GOT3 (cell line): ENCODE results near the gene TBPL2.
"Not testable (repeated sequence)": the region's sequence is repeated elsewhere in the genome, so short reads cannot be mapped to it uniquely, and the experiment has no call there.

Experiments
- DNase-seq: peaks from one replicate; lab custom pipeline; 2025; ENCODE audit warnings: mixed read lengths; lab: John Stamatoyannopoulos, UW

Gene TBPL2

GRCh38 chr14:55440385-55440784 is at the start of gene TBPL2:
TSS of gene TBPL2 (minus strand) at chr14:55440616. CDS start at chr14:55440449, 167 bp downstream.
- DNase-seq, result no peak

- no peak for DNase-seq
Measured at GRCh38 chr14:55488204-55488603, 47.8 kb upstream of the TBPL2 start.

GRCh38 chr14:55482936-55483605 is 42.7 kb upstream of the TBPL2 start:
- DNase-seq, result no peak

GRCh38 chr14:55481769-55482168 is 41.4 kb upstream of the TBPL2 start:
- no peak for DNase-seq

- no peak for DNase-seq
Measured at GRCh38 chr14:55477680-55478079, 37.3 kb upstream of the TBPL2 start.

GRCh38 chr14:55476448-55476847 is 36.0 kb upstream of the TBPL2 start:
- DNase-seq, result not testable (repeated sequence)

GRCh38 chr14:55473786-55474185 is 33.4 kb upstream of the TBPL2 start:
- DNase-seq, result no peak

- DNase-seq, result no peak
Measured at GRCh38 chr14:55470025-55470424, 29.6 kb upstream of the TBPL2 start.

GRCh38 chr14:55467307-55467706 is 26.9 kb upstream of the TBPL2 start:
- no peak for DNase-seq

GRCh38 chr14:55458800-55459515 is 18.5 kb upstream of the TBPL2 start:
- no peak for DNase-seq

GRCh38 chr14:55457496-55457895 is 17.1 kb upstream of the TBPL2 start:
- DNase-seq, result no peak

GRCh38 chr14:55456411-55456810 is 16.0 kb upstream of the TBPL2 start:
- DNase-seq, result not testable (repeated sequence)

GRCh38 chr14:55454264-55455002 is 14.0 kb upstream of the TBPL2 start:
- no peak for DNase-seq

GRCh38 chr14:55451950-55452349 is 11.5 kb upstream of the TBPL2 start:
- DNase-seq, result no peak

GRCh38 chr14:55451398-55451797 is 11.0 kb upstream of the TBPL2 start:
- no peak for DNase-seq

GRCh38 chr14:55450987-55451386 is 10.6 kb upstream of the TBPL2 start:
- DNase-seq, result no peak

GRCh38 chr14:55450539-55450938 is 10.1 kb upstream of the TBPL2 start:
- no peak for DNase-seq

- no peak for DNase-seq
Measured at GRCh38 chr14:55450124-55450523, 9.7 kb upstream of the TBPL2 start.

GRCh38 chr14:55449116-55449515 is 8.7 kb upstream of the TBPL2 start:
- no peak for DNase-seq

GRCh38 chr14:55448141-55448614 is 7.8 kb upstream of the TBPL2 start:
- peak; percentile 32 for DNase-seq

GRCh38 chr14:55446833-55447232 is 6.4 kb upstream of the TBPL2 start:
- no peak for DNase-seq

- DNase-seq, result no peak
Measured at GRCh38 chr14:55446127-55446736, 5.8 kb upstream of the TBPL2 start.
